PC-3 (cell line): ENCODE measurements around the gene DOCK1. TPM values are rescaled to one million over a fixed set of nuclear protein-coding genes. Genes with fewer than 3 reads are reported as not detected.

ENCODE experiments used
- ATAC-seq: fragments of 200-7000 bp; cut with Tn5 transposase; 2 replicates; pipeline ENCODE4 v1.9.1; 2020; ENCODE audit warnings: mild to moderate bottlenecking, moderate library complexity
- BruUV-seq: library from RNA; stranded (reverse); fragments of 400-500 nt; replicated peaks from 2 replicates; lab custom pipeline; 2021; lab: Mats Ljungman, UMichigan
- CTCF ChIA-PET: fragments of 300-600 bp; sonication (Branson Sonifier 250); formaldehyde crosslinking; loops from one replicate; lab custom pipeline; 2022; ENCODE audit warnings: antibody characterized with exemption; lab: Charles Lee
- POLR2A ChIA-PET: fragments of 300-600 bp; sonication (Branson Sonifier 250); formaldehyde crosslinking; loops from one replicate; lab custom pipeline; 2022; ENCODE audit warnings: antibody characterized with exemption; ENCODE audit not compliant: unreplicated experiment; lab: Charles Lee
- DNase-seq: peaks from one replicate; pipeline ENCODE4 v3.0.0-alpha.2; 2015
- H2AFZ ChIP-seq: fragments of 300-600 bp; sonication (generic); 2 replicates; pipeline ENCODE4 v1.6.0; 2016; ENCODE audit warnings: antibody characterized with exemption, low read length
- H3F3A ChIP-seq: fragments of 300-600 bp; sonication (generic); one replicate; pipeline ENCODE4 v1.6.0; 2017; ENCODE audit warnings: antibody characterized with exemption, low read length, control low read depth, mild to moderate bottlenecking; ENCODE audit not compliant: unreplicated experiment
- H3K27ac ChIP-seq: fragments of 300-600 bp; sonication (generic); 2 replicates; pipeline ENCODE4 v1.5.1; 2016; ENCODE audit warnings: mild to moderate bottlenecking, low read length
- H3K27me3 ChIP-seq: fragments of 300-600 bp; sonication (generic); 2 replicates; pipeline ENCODE4 v1.6.1; 2016; ENCODE audit warnings: low read length, mixed read lengths
- H3K36me3 ChIP-seq: fragments of 300-600 bp; sonication (generic); 2 replicates; pipeline ENCODE4 v1.6.1; 2016; ENCODE audit warnings: low read depth, mixed run types, low read length, mixed read lengths
- H3K4me1 ChIP-seq: fragments of 300-600 bp; sonication (generic); 2 replicates; pipeline ENCODE4 v1.5.1; 2016; ENCODE audit warnings: low read length; ENCODE audit not compliant: insufficient read depth
- H3K4me2 ChIP-seq: fragments of 300-600 bp; sonication (generic); 2 replicates; pipeline ENCODE4 v1.6.0; 2016; ENCODE audit warnings: low read length
- H3K4me3 ChIP-seq: fragments of 300-600 bp; sonication (generic); 2 replicates; pipeline ENCODE4 v1.5.1; 2016; ENCODE audit warnings: mild to moderate bottlenecking, low read length, mixed read lengths
- H3K79me2 ChIP-seq: fragments of 300-600 bp; sonication (generic); 2 replicates; pipeline ENCODE4 v1.6.1; 2017; ENCODE audit warnings: low read length, mixed read lengths
- H3K9ac ChIP-seq: fragments of 300-600 bp; sonication (generic); 2 replicates; pipeline ENCODE4 v1.6.0; 2016; ENCODE audit warnings: mild to moderate bottlenecking, low read length
- H3K9me2 ChIP-seq: fragments of 300-600 bp; sonication (generic); replicated peaks from 2 replicates; pipeline ENCODE4 v1.6.1; 2016; ENCODE audit warnings: mixed run types, low read length, mixed read lengths
- H3K9me3 ChIP-seq: fragments of 300-600 bp; sonication (generic); 2 replicates; pipeline ENCODE4 v1.6.1; 2016; ENCODE audit warnings: low read length, mixed read lengths
- H4K20me1 ChIP-seq: fragments of 300-600 bp; sonication (generic); 2 replicates; pipeline ENCODE4 v1.6.1; 2016; ENCODE audit warnings: low read length, mixed read lengths
- EZH2 ChIP-seq: fragments of 300-600 bp; sonication (generic); IDR thresholded peaks from one replicate; pipeline ENCODE4 v1.6.1; 2017; ENCODE audit warnings: antibody characterized with exemption, mild to moderate bottlenecking, low read length; ENCODE audit not compliant: unreplicated experiment
- EZH2phosphoT487 ChIP-seq: fragments of 300-600 bp; sonication (generic); IDR thresholded peaks from 2 replicates; pipeline ENCODE4 v1.6.1; 2018; ENCODE audit warnings: mild to moderate bottlenecking, antibody characterized with exemption, low read length, borderline replicate concordance
- intact Hi-C: fragments of 100-400 bp; cut with micrococcal nuclease; formaldehyde crosslinking; loops from 2 replicates; pipeline ENCODE4 v1.9.0; 2023
- total RNA-seq: library from RNA; depleted of rRNA; stranded (reverse); fragments of >200 nt; gene quantifications from 2 replicates; pipeline ENCODE4 v1.2.3, GENCODE V29; 2014
- TF ChIP-seq, protein P1 (sequence below): fragments of 300-600 bp; sonication (generic); conservative IDR thresholded peaks from 2 replicates; pipeline ENCODE4 v1.5.1; 2017; ENCODE audit warnings: antibody characterized with exemption, low read depth, mild to moderate bottlenecking, low read length

DOCK1 gene
- total RNA-seq, 1 experiment from 2014 or later, result 34.3 TPM

DNA sequence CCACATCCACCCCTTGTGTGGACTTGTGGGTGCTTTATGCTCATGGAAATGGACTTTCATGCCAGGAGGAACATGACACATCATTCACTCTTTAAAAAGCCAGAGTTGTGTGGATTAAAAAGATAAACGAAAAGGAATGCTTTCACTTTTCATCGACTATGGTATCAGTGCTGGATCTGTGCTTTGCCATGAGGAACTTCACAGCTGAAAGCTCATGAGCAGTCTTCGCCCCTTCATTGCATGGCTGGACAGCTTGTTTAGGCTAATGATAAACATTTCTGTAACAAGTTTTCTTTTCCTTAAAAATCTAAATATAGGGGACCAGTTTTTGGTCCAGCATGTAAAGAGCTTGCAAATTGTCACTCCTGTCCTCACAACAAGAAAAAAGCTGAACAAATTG lies 470.2 kb downstream of the DOCK1 start:
- POLR2A ChIA-PET, result no interaction called here

DNA sequence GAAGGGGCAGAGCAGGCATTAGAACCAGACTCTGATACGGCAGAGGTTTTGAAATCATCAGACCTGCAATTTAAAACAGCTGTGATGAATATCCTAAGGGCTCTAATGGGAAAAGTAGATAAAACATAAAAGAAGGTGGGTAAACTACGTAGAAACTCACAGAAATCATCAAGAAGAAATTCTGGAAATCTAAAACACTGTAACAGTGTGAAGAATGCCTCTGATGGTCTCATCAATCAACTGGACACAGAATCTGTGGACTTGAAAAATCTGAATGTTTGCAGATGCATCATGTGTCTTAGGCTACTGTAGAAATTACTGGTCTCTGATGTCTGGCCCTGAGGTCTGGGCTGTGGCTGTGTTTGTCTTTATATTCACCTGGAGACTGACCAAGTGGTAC lies 470.8 kb downstream of the DOCK1 start:
- no peak overlapping the region for H3K4me3 ChIP-seq
- no peak for TF ChIP-seq EZH2
- TF ChIP-seq, protein P1, sequence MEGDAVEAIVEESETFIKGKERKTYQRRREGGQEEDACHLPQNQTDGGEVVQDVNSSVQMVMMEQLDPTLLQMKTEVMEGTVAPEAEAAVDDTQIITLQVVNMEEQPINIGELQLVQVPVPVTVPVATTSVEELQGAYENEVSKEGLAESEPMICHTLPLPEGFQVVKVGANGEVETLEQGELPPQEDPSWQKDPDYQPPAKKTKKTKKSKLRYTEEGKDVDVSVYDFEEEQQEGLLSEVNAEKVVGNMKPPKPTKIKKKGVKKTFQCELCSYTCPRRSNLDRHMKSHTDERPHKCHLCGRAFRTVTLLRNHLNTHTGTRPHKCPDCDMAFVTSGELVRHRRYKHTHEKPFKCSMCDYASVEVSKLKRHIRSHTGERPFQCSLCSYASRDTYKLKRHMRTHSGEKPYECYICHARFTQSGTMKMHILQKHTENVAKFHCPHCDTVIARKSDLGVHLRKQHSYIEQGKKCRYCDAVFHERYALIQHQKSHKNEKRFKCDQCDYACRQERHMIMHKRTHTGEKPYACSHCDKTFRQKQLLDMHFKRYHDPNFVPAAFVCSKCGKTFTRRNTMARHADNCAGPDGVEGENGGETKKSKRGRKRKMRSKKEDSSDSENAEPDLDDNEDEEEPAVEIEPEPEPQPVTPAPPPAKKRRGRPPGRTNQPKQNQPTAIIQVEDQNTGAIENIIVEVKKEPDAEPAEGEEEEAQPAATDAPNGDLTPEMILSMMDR, result no peak
- no peak for TF ChIP-seq EZH2phosphoT487
- no peaks in the 10 kb centered on the region for H3F3A ChIP-seq
- DNase-seq (no peak), ATAC-seq (no peak)
- H3K4me2 ChIP-seq, result no peak overlapping the region
- no peak overlapping the region for H3K27ac ChIP-seq
- H3K9ac ChIP-seq, result no peak overlapping the region
- no peaks in the 10 kb centered on the region for H3K4me1 ChIP-seq
- ChIA-PET CTCF (no interaction called here), POLR2A (no interaction called here)
- no peaks in the 10 kb centered on the region for H4K20me1 ChIP-seq
- H3K9me3 ChIP-seq, result no peaks in the 10 kb centered on the region
- H3K36me3 ChIP-seq, result no peaks in the 10 kb centered on the region
- intact Hi-C loops, result no loop called here
- H3K27me3 ChIP-seq, result no peaks in the 10 kb centered on the region
- no peaks in the 10 kb centered on the region for H3K79me2 ChIP-seq
- no peaks in the 10 kb centered on the region for H3K9me2 ChIP-seq
- no TSS peak for BruUV-seq
- no peak overlapping the region for H2AFZ ChIP-seq

More for the DNA sequence above, 470.2 kb downstream of the DOCK1 start:
- TF ChIP-seq EZH2 (no peak), EZH2phosphoT487 (no peak)
- TF ChIP-seq, protein P1, result no peak
- H3K79me2 ChIP-seq, result no peaks in the 10 kb centered on the region
- H3K27ac ChIP-seq, result no peak overlapping the region
- no peaks in the 10 kb centered on the region for H3K9me3 ChIP-seq
- H3K36me3 ChIP-seq, result no peaks in the 10 kb centered on the region
- no TSS peak for BruUV-seq
- H3K27me3 ChIP-seq, result no peaks in the 10 kb centered on the region
- intact Hi-C loops, result no loop called here
- no peak overlapping the region for H3K9ac ChIP-seq
- CTCF ChIA-PET, result no interaction called here
- no peak overlapping the region for H3K4me2 ChIP-seq
- no peak overlapping the region for H2AFZ ChIP-seq
- H3K9me2 ChIP-seq, result no peaks in the 10 kb centered on the region
- DNase-seq (no peak), ATAC-seq (no peak)
- H4K20me1 ChIP-seq, result no peaks in the 10 kb centered on the region
- H3K4me3 ChIP-seq, result no peak overlapping the region
- H3K4me1 ChIP-seq, result no peaks in the 10 kb centered on the region
- no peaks in the 10 kb centered on the region for H3F3A ChIP-seq

DNA sequence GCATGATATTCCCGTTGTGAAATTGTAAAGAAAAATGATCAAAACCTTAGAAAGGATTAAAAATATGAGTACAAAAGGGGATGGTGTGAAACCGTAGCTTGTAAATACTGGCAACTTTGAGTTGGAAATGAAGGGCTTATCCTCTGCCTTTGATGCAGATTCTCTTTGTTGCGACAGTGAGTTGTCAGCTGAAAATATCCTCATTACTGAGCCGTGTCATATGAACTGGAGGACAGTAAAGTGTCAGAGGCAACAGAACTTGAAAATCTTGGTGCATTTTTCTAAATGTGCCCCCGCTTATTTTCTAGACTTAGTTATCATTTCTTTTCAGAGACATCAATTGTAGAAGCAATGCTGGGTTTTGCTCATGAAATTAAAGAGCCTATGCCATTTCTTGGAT lies 473.4 kb downstream of the DOCK1 start:
- no peaks in the 10 kb centered on the region for H3F3A ChIP-seq
- no TSS peak for BruUV-seq
- no peak for ATAC-seq
- H3K9ac ChIP-seq, result no peak overlapping the region
- no peaks in the 10 kb centered on the region for H4K20me1 ChIP-seq
- H3K9me3 ChIP-seq, result no peaks in the 10 kb centered on the region
- intact Hi-C loops, result no loop called here
- POLR2A ChIA-PET, result no interaction called here
- H3K4me3 ChIP-seq, result no peak overlapping the region
- H3K27ac ChIP-seq, result no peak overlapping the region
- no peak for DNase-seq
- H3K79me2 ChIP-seq, result no peaks in the 10 kb centered on the region
- no peaks in the 10 kb centered on the region for H3K27me3 ChIP-seq
- H2AFZ ChIP-seq, result no peak overlapping the region
- no peaks in the 10 kb centered on the region for H3K4me1 ChIP-seq
- no peaks in the 10 kb centered on the region for H3K9me2 ChIP-seq
- CTCF ChIA-PET, result no interaction called here
- no peak overlapping the region for H3K4me2 ChIP-seq
- TF ChIP-seq, protein P1, result no peak
- no peak for TF ChIP-seq EZH2
- TF ChIP-seq EZH2phosphoT487, result no peak
- no peaks in the 10 kb centered on the region for H3K36me3 ChIP-seq
